Measurements from ENCODE around the gene GYS2.
"Not testable (repeated sequence)": the region's sequence is repeated elsewhere in the genome, so short reads cannot be mapped to it uniquely, and the experiment has no call there.

Gene GYS2

DNA sequence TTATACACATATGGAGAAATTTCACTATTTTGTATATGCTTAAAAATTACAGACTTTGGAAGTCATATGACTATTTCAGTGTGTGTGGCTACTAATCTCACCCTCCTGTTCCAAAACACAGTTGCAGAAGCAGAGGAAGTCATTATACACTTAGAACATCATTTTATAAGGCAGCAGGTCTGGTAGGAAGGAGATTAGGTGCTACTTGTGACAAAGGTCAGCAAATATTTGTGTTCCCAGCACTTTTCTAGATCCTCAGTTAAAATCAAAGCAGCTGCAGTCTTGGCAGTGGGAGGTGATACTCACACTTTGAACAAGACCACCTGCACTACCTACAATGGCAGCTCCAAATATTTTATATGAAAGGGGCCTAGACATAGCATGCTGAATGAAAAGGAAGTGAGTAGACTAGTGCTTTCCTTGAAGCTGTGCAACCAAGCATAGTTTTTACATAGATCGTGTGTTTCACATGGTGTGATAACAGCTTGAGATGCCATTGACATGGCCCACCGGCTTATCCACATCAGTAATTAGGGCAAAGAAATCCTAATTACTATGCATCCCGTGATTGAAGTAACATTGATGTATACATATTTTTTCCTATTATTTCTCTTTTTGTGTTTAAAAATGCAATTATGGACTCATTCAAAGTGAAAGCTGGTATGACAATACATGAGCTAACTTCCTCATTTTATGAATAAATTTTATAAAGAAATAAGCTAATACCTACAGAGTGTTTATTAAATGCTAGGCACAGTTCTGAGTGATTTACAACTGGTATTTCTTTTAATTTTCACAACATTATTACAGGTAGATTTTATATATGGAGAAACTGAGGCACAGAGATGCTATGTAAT is 5.3 kb downstream of the GYS2 start:
- DNase-seq = no peak

DNA sequence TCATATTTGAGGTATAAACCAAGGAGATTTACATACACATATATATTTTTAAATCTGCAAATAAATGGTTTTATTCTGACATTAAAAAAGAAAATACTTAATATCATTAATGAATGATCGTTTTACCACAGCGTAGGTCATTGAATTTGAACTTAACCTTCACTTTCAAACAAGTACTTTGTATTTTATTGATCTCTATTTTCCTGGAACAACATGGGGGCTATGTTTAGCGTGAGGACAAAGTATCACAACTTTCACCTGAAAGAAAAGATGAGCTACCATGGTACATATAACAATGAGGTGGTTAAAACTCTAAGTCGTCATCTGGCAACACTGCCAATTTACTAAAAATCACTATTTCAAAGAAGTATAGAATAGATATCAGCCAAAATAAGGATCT is 6.0 kb downstream of the GYS2 start:
- DNase-seq = no peak

DNA sequence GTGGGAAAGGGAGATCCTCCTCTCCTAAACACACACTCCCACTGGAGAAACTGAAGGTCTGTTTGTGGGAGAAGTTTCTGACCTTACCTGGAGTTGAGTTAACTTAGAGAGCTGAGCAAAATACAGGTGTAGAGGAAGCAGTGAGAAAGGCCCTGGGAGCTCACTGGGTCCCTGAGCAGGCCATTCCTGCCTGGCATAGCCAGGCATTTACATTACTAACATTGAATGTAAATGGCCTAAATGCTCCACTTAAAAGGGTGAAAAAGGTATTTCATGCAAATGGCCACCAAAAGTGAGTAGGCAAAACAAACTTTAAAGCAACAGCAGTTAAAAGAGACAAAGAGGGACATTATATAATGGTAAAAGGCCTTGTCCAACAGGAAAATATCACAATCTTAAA is 9.3 kb downstream of the GYS2 start:
- not testable (repeated sequence) for DNase-seq

DNA sequence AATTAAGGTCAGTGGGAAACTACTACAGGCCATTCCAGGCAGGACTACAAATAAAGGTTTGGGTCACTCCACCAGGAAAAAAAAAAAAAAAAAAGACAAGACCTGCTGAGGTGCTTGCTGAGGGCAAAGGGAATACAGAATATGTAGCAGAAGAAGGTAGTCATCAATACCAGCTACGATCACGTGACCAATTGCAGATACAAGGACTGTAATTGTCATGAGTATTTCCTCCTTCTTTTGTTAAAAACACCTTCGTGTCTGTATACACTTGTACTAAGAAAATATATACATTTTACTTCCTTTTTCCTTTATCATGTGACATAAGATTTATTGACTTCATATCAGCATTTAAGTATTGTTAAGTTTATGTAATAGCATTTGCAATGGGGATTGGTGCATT is 19.2 kb downstream of the GYS2 start:
- DNase-seq = no peak

DNA sequence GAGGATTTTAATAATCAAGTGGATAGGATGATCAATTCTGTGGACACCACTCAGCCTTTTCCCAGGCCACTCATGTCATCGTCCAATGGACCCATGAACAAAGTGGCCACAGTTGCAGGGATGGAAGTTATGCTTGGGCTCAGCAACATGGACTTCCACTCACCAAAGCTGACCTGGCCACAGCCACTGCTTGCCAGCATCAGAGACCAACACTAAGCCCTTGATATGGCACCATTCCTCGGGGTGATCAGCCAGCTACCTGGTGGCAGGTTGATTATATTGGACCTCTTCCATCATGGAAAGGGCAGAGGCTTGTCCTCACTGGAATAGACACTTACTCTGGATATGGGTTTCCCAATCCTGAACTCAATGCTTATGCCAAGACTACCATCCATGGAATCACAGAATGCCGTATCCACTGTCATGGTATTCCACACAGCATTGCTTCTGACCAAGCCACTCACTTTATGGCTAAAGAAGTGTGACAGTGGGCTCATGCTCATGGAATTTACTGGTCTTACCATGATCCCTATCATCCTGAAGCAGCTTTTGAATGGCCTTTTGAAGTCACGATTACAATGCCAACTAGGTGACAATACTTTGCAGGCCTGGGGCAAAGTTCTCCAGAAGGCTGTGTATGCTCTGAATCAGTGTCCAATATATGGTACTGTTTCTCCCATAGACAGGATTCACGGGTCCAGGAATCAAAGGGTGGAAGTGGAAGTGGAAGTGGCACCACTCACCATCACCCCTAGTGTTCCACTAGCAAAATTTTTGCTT is 20.1 kb downstream of the GYS2 start:
- DNase-seq = not testable (repeated sequence)

DNA sequence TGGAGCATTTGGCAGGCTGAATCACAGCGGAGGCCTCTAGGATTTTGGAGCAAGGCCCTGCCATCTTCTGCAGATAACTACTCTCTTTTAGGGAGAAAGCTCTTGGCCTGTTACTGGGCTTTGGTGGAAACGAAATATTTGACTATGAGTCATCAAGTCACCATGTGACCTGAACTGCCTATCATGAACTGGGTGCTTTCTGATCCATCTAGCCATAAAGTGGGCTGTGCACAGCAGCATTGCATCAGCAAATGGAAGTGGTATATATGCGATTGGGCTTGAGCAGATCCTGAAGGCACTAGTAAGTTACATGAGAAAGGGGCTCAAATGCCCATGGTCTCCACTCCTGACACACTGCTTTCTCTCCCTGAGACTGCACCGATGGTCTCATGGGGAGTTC is 21.1 kb downstream of the GYS2 start:
- no peak for DNase-seq

DNA sequence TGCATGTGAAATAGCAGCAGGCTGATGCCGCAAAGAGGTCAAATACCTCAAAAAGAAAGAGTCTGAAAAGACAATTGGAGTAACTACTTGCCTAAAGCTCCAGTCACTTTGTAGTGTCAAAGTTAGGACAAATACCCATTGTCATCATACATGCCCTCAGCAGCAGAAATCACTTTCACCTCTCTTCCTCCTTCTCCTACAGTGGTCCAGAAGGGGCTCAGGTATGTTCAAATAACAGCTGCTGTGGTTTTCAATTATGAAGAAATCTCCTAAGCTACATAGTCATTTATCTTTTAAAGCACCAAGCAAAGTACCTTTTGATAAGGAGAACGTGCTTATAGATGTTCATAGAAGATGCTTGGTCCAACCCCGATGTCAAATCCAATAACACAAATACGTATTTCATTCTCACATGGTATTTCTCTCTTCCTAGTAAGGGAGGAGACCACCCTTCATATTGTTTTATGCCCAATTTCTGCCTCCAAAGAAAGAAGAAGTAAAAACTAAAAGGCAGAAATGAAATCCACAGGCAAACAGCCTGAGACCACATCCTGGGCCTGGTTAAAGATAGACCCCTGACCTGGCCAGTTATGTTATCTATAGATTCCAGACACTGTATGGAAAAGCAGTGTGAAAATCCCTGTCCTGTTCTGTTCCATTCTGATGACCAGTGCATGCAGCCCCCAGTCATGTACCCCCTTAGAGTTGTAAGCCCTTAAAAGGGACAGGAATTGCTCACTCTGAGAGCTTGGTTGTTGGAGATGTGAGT is 23.7 kb downstream of the GYS2 start:
- no peak for DNase-seq

DNA sequence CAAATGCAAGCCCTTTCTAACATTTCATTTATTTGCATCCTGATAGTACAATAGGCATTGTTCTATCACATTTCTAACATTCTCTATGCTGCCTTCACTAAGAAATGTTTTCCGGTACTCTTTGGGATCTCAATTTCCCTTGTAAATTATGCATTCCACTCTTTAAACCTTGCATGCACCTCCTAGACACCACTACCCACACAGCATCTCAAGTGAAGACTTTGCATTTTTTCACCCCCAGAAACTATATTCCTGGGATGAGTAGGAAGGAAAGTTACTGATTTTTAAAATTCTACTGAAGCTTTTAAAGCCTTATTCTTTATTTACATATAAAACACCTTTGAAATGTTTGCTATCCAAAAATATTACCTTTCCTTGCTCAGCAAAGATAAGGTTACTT is 27.1 kb downstream of the GYS2 start:
- DNase-seq = no peak

DNA sequence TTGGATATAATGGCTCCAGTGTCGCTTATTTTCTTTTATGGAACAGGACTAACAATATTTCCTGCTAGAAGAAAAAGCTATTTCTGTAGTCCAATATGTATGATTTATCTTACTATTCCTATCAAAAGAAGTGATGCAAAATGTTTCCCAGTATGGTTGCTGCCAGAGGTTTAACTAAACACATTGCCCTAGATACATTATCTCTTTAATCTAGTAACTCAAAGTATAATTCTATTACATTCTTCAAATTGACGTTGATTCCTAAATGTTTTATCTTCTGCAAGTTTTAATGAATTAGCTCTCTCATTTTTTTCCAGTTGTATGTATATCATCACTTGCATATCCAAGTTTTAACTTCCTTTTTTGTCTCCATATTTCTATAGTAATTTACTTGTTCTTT is 28.2 kb downstream of the GYS2 start:
- DNase-seq = no peak

DNA sequence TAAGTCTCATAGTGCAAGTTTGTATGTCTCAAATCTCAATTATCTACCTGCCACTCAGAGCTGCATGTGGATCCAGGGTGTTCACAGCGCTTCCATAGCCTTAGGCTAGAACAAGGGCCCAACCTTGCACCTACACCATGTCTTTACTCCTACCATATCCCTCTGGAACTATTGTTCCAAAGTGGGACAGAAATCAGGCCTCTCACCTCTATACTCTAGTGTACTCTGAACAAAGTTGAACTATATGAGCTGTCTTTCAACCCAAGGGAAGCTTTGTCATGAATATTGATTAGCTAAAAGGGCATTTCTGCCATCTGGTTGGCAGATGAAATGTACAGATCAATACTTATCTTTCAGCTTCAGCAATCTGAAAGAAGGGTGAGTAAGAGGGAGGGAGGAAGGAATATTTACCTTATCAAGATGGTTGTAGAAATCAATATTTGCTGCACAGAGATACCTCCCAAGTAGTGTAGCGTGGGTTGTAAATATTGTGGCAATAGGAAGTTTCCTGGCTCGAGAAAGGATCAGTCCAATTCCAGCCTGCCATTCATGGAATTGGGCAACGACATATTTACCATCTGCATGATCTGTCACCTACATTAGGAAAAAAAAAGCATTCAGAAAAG is 30.8 kb downstream of the GYS2 start:
- DNase-seq = no peak

DNA sequence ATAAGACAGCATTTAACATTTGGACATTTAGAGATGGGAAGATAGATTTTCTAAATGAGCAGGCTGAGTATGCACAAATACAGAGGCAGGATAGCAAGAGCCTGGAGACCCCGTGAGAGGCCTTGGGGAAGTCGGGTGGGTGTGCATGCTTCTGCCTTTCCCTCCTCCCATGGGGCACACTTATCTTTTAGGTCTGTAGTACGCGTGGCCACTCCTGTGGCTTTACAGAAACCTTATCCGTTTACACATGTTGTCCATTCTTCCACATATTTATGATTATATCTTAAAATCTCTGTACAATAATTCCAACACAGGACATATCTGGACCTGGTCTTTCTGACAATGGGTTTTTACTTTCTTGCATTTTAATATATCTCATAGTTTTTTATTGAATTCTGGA is 33.6 kb downstream of the GYS2 start:
- DNase-seq = no peak

DNA sequence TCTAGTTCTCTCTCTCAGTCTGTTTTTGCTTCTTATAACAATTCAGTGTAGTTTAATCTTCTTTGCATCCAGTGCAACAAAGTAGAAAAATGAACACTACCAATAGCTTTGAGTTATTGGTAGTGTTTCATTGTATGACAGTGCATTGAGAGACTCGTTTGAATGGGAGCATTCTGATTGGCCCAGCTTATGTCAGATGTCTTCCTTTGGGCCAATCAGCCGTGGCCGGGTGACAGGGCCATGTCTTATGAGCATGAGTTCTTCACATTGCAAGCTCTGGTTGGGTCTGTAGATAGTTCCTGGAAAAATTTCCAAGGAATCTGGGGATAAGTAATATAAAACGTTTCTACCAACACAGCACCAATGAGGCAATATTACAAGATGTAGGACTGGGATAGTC is 36.5 kb downstream of the GYS2 start:
- DNase-seq = no peak

DNA sequence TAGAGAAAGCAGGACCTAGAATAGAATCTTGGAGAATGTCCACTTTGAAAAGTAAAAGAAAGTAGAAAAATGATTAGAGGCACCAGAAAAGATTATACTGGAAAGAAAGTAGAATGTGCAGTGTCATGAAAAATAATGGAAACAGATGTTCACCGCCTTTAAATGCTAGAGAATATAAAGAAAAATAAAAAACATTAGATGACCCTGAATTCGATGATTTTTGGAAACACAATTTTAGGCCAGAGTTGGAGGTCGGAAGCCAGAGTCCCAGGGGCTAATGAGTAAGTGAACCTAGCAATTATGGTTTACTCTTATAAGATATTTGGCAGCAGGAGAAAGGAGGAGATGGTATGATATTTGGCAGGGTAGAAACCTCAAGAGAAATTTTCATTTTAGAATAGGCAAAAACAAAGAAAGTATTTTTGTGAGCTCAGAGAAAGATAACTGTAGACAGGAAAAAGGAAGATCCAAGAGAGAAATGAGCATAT is 37.7 kb downstream of the GYS2 start:
- DNase-seq = no peak

DNA sequence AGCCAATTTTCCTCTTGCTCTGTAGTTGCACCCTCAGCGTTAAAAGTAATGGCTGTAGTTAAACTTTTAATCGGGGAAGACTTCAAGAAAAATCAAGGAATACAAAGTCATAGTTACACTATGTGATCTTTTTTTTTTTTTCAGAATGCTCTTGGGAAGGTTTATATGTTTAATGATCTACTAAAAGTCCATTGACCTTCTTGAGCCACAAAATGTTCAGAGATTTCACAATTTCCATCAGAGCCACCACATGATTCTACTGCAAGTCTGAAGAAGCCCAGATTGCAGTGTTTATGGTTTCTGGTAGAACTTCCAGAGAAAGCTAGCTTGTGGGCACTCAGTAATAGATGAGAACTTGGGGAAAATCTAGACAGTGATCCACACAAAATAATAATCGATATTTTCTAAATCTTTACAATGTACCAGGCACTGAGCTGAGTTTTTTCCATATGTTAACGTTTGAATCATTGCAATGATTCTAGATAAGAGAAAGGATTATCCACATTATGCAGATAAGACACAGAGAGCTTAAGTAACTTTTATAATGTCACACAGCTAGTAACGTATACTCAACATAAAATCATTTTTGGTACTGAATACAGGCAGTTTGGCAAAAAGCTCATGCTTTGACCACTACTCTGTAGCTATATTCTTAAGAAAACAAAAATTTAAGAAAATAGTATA is 38.3 kb downstream of the GYS2 start:
- DNase-seq = no peak

DNA sequence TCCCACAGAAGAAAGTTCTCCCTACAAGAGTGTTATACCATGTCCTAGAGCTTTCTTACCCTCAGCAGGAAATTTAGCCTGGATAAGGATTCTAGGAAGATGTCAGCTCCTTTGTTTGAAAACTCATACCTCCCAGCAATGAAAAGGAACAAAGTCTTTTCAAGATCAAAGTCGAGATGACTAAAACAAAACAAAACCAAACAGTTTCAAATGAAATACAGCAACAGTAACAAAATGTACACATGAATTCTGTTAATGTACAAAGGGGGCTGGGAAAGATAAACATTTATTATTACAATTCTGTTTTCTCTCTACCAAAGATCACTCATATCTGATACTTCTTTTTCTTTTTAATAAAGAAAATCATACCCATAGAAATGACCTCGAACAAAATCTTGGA is 41.8 kb downstream of the GYS2 start:
- DNase-seq = no peak

DNA sequence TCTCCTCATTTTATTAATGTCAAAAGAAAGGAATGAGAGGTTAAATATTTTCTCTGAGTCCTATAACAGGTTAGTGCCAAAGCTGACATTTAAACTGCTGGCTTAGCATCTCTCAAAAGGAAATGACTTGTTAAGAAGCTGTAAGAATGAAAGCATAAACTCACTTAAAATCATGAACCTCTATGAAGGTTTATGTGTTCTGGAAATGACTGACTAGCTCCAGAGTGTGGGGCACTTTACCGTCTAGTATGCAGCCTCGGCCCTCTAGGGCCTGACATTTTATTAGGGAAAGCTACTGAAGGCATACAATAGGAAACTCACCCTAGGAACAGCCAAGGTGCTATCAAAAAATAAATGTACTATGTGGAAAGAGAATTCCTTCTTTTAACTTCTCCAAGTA is 43.5 kb downstream of the GYS2 start:
- no peak for DNase-seq

DNA sequence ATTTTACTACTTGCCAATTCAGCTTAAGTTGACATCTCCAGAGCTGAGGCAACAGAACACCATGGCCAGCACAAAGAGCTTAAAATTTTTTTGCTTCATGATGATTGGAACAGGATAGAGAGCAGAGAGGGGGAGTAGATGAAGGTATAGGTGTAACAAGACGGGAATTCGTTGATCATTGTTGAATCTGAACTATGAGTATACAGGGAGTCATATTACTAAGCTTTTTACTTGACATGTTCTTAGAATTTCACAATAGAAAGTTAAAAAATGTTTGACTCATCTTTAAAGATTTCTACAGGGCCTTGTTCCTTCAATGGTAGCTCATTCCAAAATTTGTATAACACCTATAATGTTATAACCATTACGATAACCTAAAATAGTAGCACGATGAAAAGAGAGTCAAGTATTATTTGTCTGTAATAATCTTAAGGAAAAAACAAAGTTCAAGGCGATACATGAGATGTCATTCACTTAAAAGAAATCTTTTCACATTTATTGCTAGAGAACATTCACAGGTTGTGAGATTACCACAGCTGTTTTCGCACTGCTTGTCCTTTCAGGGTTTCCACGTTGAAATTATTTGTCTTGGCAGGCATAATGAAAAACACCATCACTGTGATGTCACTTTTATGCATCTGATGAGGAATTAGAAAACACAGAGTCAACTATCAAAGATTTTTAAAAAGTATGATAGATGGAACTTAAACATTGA is 44.6 kb downstream of the GYS2 start:
- DNase-seq = no peak

DNA sequence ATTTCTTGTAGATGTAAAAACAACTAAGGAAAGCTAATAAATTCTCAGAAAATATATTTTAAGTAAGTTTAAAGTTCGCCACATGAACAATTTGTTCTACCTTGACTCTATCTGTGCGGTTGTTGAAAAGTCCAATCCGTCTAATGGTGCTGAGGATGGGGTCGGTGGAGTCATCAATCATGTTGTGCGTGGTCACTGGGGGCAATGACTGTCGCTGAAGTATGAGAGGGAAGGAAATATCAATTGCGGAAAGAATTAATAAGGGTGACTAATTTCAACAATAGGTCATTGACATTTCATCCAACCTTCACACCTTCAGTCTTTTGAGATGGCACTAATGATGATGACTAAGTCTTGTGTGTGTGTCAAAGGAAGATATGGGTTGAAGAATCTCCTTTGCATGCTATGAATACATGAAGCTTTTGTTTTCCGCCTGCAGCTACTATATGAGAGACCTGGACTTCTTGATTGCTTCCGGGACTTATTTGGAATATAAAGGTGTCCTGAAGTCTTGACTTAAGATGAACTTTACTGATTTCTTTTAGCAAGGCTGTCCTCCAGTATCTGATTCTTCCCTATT is 46.5 kb downstream of the GYS2 start:
- DNase-seq = no peak

DNA sequence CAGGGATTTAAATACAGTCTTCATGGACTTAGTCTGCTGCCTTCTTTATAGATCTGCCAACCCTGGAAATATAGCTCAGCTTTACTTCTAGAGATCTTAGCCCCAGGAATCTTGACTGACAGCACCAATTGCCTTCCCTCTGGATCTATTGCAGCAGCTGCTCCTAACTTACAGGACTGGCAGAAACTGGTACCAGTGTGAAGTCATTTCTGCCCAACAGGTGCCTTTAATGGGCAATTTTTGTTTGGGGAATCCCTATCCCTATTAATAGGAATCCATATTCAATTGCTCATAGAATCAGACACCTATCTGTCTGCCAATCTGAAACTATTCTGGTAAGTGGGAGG is 51.3 kb downstream of the GYS2 start:
- DNase-seq = no peak

DNA sequence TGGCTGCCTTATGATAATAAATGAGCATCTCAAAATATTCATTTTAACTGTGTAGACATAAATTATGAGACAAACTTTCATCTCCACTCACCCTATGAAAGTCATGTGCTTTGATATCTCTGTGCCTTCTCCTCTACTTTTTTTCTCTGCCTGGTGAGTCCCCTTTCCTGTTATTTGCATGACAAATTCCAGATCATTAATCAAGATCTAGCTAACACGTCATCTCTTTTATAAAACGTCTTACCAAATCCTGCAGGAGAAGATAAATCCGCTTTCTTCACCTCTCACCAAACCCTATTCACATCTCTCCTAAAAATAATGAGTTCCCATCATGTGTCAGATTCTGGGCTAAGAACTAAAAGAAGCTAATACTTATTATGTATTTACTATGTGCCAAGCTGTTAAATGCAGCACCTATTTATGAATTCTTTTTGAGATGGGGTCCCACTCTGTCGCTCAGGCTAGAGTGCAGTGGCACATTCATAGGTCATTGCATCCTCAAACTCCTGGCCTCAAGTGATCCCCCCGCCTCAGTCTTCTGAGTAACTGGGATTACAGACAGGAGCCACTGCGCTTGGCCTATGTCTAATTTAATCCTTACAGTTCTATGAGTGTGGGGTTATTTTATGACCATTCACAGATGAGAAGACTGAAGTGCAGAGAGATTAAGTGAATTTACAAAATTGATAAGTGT is 51.9 kb downstream of the GYS2 start:
- DNase-seq = no peak

All from activated CD8-positive, alpha-beta memory T cell treated with anti-CD3 and anti-CD28 coated beads for 24 hours (primary cell).